Ascending aorta (tissue), 2 donors: Measurements from ENCODE around the gene ADGRG1. TPM values are rescaled to one million over a fixed set of nuclear protein-coding genes. Genes with fewer than 3 reads are reported as not detected.
A peak's percentile ranks its signal among the peaks of the same experiment; 100 is the strongest.

Experiments
- DNase-seq, 2 donors: peaks; one replicate each; pipeline ENCODE4 v3.0.0-alpha.2; 2019; ENCODE audit warnings: low spot score in 2 of 2
- H3K27ac ChIP-seq, 2 donors: fragments of 200-600 bp; sonication (generic); one replicate each; pipeline ENCODE4 v1.5.1; 2016 to 2017; ENCODE audit warnings: mild to moderate bottlenecking in 1 of 2
- H3K27me3 ChIP-seq: fragments of 200-600 bp; sonication (generic); one replicate; pipeline ENCODE4 v1.5.1; 2017
- H3K36me3 ChIP-seq, 2 donors: fragments of 200-600 bp; sonication (generic); one replicate each; pipeline ENCODE4 v1.5.1; 2016
- H3K4me1 ChIP-seq, 2 donors: fragments of 200-600 bp; sonication (generic); one replicate each; pipeline ENCODE4 v1.5.1; 2016 to 2017; ENCODE audit warnings: mild to moderate bottlenecking in 1 of 2
- H3K4me3 ChIP-seq, 2 donors: fragments of 200-600 bp; sonication (generic); one replicate each; pipeline ENCODE4 v1.5.1; 2016 to 2017; ENCODE audit warnings: mild to moderate bottlenecking in 1 of 2
- H3K9me3 ChIP-seq, 2 donors: fragments of 200-600 bp; sonication (generic); one replicate each; pipeline ENCODE4 v1.5.1; 2016
- intact Hi-C: fragments of 100-400 bp; cut with DNase I; formaldehyde crosslinking; loops from one replicate; pipeline ENCODE4 v1.15.1; 2023
- total RNA-seq: library from RNA; depleted of rRNA; stranded (reverse); fragments of >200 nt; gene quantifications from one replicate; pipeline ENCODE4 v1.1.0, GENCODE V29; 2016
- TF ChIP-seq, protein P1 (sequence below), 3 experiments: fragments of 200-600 bp in 2 of 3; fragments of 450-650 bp in 1 of 3; sonication (generic) in 2 of 3; IDR thresholded peaks; one replicate each; pipeline ENCODE4 v1.5.1; 2016 to 2019; ENCODE audit warnings: antibody characterized with exemption in 3 of 3, mild to moderate bottlenecking in 1 of 3, moderate library complexity in 1 of 3

ADGRG1 gene
- total RNA-seq, 1 donor from 2014 or later, result 343 TPM

GRCh38 chr16:57601801-57602478 is 26.5 kb upstream of the ADGRG1 start:
- Histone ChIP-seq H3K9me3 (peaks cover 0 to 3% of the 10 kb centered on the region in 2 donors), H3K36me3 (no peaks in the 10 kb centered on the region), H3K4me3 (no peak overlapping the region), H3K27me3 (no peaks in the 10 kb centered on the region), H3K27ac (no peak overlapping the region), H3K4me1 (no peaks in the 10 kb centered on the region)
- peak in 1 of 2 donors; percentile 56 for DNase-seq
- TF ChIP-seq, protein P1, sequence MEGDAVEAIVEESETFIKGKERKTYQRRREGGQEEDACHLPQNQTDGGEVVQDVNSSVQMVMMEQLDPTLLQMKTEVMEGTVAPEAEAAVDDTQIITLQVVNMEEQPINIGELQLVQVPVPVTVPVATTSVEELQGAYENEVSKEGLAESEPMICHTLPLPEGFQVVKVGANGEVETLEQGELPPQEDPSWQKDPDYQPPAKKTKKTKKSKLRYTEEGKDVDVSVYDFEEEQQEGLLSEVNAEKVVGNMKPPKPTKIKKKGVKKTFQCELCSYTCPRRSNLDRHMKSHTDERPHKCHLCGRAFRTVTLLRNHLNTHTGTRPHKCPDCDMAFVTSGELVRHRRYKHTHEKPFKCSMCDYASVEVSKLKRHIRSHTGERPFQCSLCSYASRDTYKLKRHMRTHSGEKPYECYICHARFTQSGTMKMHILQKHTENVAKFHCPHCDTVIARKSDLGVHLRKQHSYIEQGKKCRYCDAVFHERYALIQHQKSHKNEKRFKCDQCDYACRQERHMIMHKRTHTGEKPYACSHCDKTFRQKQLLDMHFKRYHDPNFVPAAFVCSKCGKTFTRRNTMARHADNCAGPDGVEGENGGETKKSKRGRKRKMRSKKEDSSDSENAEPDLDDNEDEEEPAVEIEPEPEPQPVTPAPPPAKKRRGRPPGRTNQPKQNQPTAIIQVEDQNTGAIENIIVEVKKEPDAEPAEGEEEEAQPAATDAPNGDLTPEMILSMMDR (IDR thresholded peaks at IDR 0.05), result no peak
- intact Hi-C loops, result no loop called here

- no peaks in the 10 kb centered on the region for H3K27me3 ChIP-seq
- TF ChIP-seq, protein P1 (IDR thresholded peaks at IDR 0.05), result no peak
Observed at GRCh38 chr16:57603115-57604024, 25.1 kb upstream of the ADGRG1 start.

GRCh38 chr16:57604177-57604576 is 24.3 kb upstream of the ADGRG1 start:
- H3K27me3 ChIP-seq, result no peaks in the 10 kb centered on the region
- H3K27ac ChIP-seq, result no peak overlapping the region
- H3K36me3 ChIP-seq, result no peaks in the 10 kb centered on the region
- peak in 1 of 2 donors; percentile 1 for DNase-seq
- TF ChIP-seq, protein P1 (IDR thresholded peaks at IDR 0.05), result no peak
- no peaks in the 10 kb centered on the region for H3K9me3 ChIP-seq
- no peak overlapping the region for H3K4me3 ChIP-seq
- intact Hi-C loops, result no loop called here
- no peaks in the 10 kb centered on the region for H3K4me1 ChIP-seq

More at GRCh38 chr16:57603115-57604024, 25.1 kb upstream of the ADGRG1 start:
- Histone ChIP-seq H3K4me3 (no peak overlapping the region), H3K27ac (no peak overlapping the region), H3K9me3 (no peaks in the 10 kb centered on the region), H3K36me3 (no peaks in the 10 kb centered on the region), H3K4me1 (no peaks in the 10 kb centered on the region)
- peak in 1 of 2 donors; percentile 47 for DNase-seq
- intact Hi-C loops, result no loop called here

DNA sequence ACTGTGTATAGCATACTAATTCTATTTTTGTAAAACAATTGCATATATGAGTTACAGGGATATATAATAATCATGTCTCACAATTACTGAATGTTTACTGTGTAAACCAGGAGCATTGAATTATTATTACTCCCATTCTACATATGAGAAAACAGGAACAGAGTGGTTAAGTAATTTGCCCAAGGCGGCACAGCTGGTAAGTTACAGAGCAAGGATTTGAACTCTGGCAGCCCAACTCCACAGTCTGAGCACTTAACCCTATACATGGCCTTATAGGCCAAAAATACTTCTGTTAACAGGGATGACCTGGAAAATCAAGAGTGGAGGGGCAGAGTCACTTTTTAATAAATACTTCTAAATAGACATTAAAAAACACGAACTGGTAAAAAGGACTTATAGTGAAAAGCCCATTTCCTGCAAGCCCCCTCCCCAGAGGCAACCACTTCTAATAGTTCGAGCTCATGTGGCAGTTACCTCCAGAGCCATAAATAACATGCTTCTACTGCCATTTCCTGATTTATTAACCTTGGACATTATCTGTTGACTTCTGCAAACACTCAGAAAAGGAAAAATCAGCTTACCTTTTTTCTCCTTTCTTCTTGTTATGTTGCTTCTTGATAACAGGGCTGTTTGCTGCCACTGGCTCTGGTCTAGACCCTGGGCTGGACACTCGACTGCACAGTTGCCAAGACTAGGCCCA is 22.1 kb upstream of the ADGRG1 start:
- Histone ChIP-seq H3K27me3 (no peaks in the 10 kb centered on the region), H3K9me3 (no peaks in the 10 kb centered on the region), H3K4me1 (no peaks in the 10 kb centered on the region), H3K27ac (no peak overlapping the region), H3K36me3 (no peaks in the 10 kb centered on the region), H3K4me3 (no peak overlapping the region)
- TF ChIP-seq, protein P1 (IDR thresholded peaks at IDR 0.05), result no peak
- intact Hi-C loops, result no loop called here
- DNase-seq, result peak in 1 of 2 donors; percentile 11

GRCh38 chr16:57606847-57607501 is 21.5 kb upstream of the ADGRG1 start:
- Histone ChIP-seq H3K36me3 (no peaks in the 10 kb centered on the region), H3K27ac (no peak overlapping the region), H3K9me3 (no peaks in the 10 kb centered on the region), H3K4me3 (no peak overlapping the region), H3K4me1 (no peaks in the 10 kb centered on the region), H3K27me3 (no peaks in the 10 kb centered on the region)
- TF ChIP-seq, protein P1 (IDR thresholded peaks at IDR 0.05), result no peak
- intact Hi-C loops, result no loop called here
- peak in 1 of 2 donors; percentile 60 for DNase-seq
